Measurements from ENCODE around the gene ZIC5.
A peak's percentile ranks its signal among the peaks of the same experiment; 100 is the strongest.

ZIC5 gene

DNA sequence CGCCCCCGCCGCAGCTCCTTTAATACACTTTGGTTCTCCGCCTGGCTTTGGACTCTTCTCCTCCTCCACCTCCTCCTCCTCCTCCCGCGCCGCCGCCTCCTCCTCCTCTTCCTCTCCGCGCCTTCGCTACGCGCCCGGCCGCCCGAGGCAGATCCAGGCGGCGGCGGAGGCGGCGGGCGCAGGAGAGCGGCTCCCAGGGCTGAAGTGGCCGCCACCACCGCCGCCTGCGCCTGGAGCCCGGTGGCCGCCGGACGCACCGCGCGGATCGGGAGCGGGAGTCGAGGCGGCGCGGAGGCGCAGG lies 10.1 kb upstream of the ZIC5 start, which contains the start of gene ZIC2:
ZIC2 (plus strand) TSS at position 50 of the 301 bp plus-strand sequence. CDS start 281 bp downstream, outside the sequence.
- no peaks in the 10 kb centered on the region for H3F3A ChIP-seq (ENCODE audit: insufficient read depth)
- no peaks in the 10 kb centered on the region for H3K27me3 ChIP-seq (ENCODE audit: low read length)
- H3K9me2 ChIP-seq (replicated peaks; ENCODE audit: insufficient read depth, low read length), result no peaks in the 10 kb centered on the region
- no peaks in the 10 kb centered on the region for H3K9me3 ChIP-seq (ENCODE audit: insufficient read depth, low read length)
- H2AFZ ChIP-seq (ENCODE audit: low read depth, low read length, severe bottlenecking), result peak within 1 kb of the TSS; percentile 41
- peak within 1 kb of the TSS; percentile 37; the same call in 1 of the 2 replicates for H3K9ac ChIP-seq (ENCODE audit: low read length)
- H4K20me1 ChIP-seq (ENCODE audit: low read depth, low read length), result no peaks in the 10 kb centered on the region
- H3K79me2 ChIP-seq (ENCODE audit: insufficient read depth, low read length), result no peaks in the 10 kb centered on the region
- peak within 1 kb of the TSS; percentile 52 for H3K4me3 ChIP-seq (ENCODE audit: insufficient read depth, low read length, poor library complexity, severe bottlenecking)
- no peaks in the 10 kb centered on the region for H3K36me3 ChIP-seq (ENCODE audit: low read length)
- peak within 1 kb of the TSS; percentile 50 for H3K4me2 ChIP-seq (ENCODE audit: low read depth, low read length, poor library complexity, severe bottlenecking)
- TF ChIP-seq CTCF (IDR thresholded peaks at IDR 0.05; ENCODE audit: insufficient read depth, low read length, poor library complexity, severe bottlenecking) (no peak), EZH2phosphoT487 (conservative IDR thresholded peaks at IDR 0.05; ENCODE audit: low read length) (no peak)
- no peak within 1 kb of the TSS for H3K27ac ChIP-seq (ENCODE audit: low read depth, low read length)

GRCh38 chr13:99980824-99981734 lies 9.5 kb upstream of the ZIC5 start:
- TF ChIP-seq CTCF (IDR thresholded peaks at IDR 0.05; ENCODE audit: insufficient read depth, low read length, poor library complexity, severe bottlenecking), result no peak
- TF ChIP-seq EZH2phosphoT487 (conservative IDR thresholded peaks at IDR 0.05; ENCODE audit: low read length), result no peak
- Histone ChIP-seq H3K36me3 (ENCODE audit: low read length) (no peaks in the 10 kb centered on the region), H3K27me3 (ENCODE audit: low read length) (no peaks in the 10 kb centered on the region), H3K4me3 (ENCODE audit: insufficient read depth, low read length, poor library complexity, severe bottlenecking) (peak overlapping the region; percentile 52), H3K79me2 (ENCODE audit: insufficient read depth, low read length) (no peaks in the 10 kb centered on the region), H4K20me1 (ENCODE audit: low read depth, low read length) (no peaks in the 10 kb centered on the region), H3K9me3 (ENCODE audit: insufficient read depth, low read length) (no peaks in the 10 kb centered on the region), H3K27ac (ENCODE audit: low read depth, low read length) (no peak overlapping the region), H3K9me2 (replicated peaks; ENCODE audit: insufficient read depth, low read length) (no peaks in the 10 kb centered on the region), H3K9ac (ENCODE audit: low read length) (peak overlapping the region; percentile 37; the same call in 1 of the 2 replicates), H3F3A (ENCODE audit: insufficient read depth) (no peaks in the 10 kb centered on the region), H2AFZ (ENCODE audit: low read depth, low read length, severe bottlenecking) (peak overlapping the region; percentile 41), H3K4me2 (ENCODE audit: low read depth, low read length, poor library complexity, severe bottlenecking) (peak overlapping the region; percentile 50)

GRCh38 chr13:99980201-99980823 lies 8.7 kb upstream of the ZIC5 start:
- H2AFZ ChIP-seq (ENCODE audit: low read depth, low read length, severe bottlenecking), result no peak overlapping the region
- no peak overlapping the region for H3K27ac ChIP-seq (ENCODE audit: low read depth, low read length)

More at GRCh38 chr13:99980201-99980823, 8.7 kb upstream of the ZIC5 start:
- peak overlapping the region; percentile 52 for H3K4me3 ChIP-seq (ENCODE audit: insufficient read depth, low read length, poor library complexity, severe bottlenecking)
- no peak for TF ChIP-seq EZH2phosphoT487 (conservative IDR thresholded peaks at IDR 0.05; ENCODE audit: low read length)
- TF ChIP-seq CTCF (IDR thresholded peaks at IDR 0.05; ENCODE audit: insufficient read depth, low read length, poor library complexity, severe bottlenecking), result no peak
- peak overlapping the region; percentile 50 for H3K4me2 ChIP-seq (ENCODE audit: low read depth, low read length, poor library complexity, severe bottlenecking)
- no peaks in the 10 kb centered on the region for H3K9me2 ChIP-seq (replicated peaks; ENCODE audit: insufficient read depth, low read length)
- no peaks in the 10 kb centered on the region for H4K20me1 ChIP-seq (ENCODE audit: low read depth, low read length)
- no peaks in the 10 kb centered on the region for H3K9me3 ChIP-seq (ENCODE audit: insufficient read depth, low read length)
- peak overlapping the region; percentile 37; the same call in 1 of the 2 replicates for H3K9ac ChIP-seq (ENCODE audit: low read length)
- H3K36me3 ChIP-seq (ENCODE audit: low read length), result no peaks in the 10 kb centered on the region
- H3K79me2 ChIP-seq (ENCODE audit: insufficient read depth, low read length), result no peaks in the 10 kb centered on the region
- H3K27me3 ChIP-seq (ENCODE audit: low read length), result no peaks in the 10 kb centered on the region
- H3F3A ChIP-seq (ENCODE audit: insufficient read depth), result no peaks in the 10 kb centered on the region
